Gastroesophageal sphincter (tissue), 4 donors: ENCODE data around the gene NDUFB2. TPM values are rescaled to one million over a fixed set of nuclear protein-coding genes. Genes with fewer than 3 reads are reported as not detected.

Source experiments
- ATAC-seq: fragments of 150-250 bp; one replicate; pipeline ENCODE4 v1.9.1; 2016; ENCODE audit warnings: mild to moderate bottlenecking, moderate library complexity
- H3K27ac ChIP-seq, 4 donors: fragments of 200-600 bp; sonication (generic) in 3 of 4; 1 replicate in 3 of 4; 2 replicates in 1 of 4; pipeline ENCODE4 v1.5.1; 2016 to 2019
- H3K27me3 ChIP-seq: fragments of 200-600 bp; sonication (generic); one replicate; pipeline ENCODE4 v1.5.1; 2019
- H3K36me3 ChIP-seq, 2 donors: fragments of 200-600 bp; sonication (generic); one replicate each; pipeline ENCODE4 v1.5.1; 2019; ENCODE audit warnings: control low read depth in 1 of 2
- H3K4me1 ChIP-seq, 3 donors: fragments of 200-600 bp; sonication (generic); 1 replicate in 2 of 3; 2 replicates in 1 of 3; pipeline ENCODE4 v1.5.1; 2016 to 2019; ENCODE audit warnings: control low read depth in 2 of 3
- H3K4me3 ChIP-seq, 2 donors: fragments of 200-600 bp; sonication (generic); one replicate each; pipeline ENCODE4 v1.5.1; 2019; ENCODE audit warnings: mild to moderate bottlenecking in 1 of 2, moderate library complexity in 1 of 2
- H3K9me3 ChIP-seq, 3 donors: fragments of 200-600 bp; sonication (generic); one replicate each; pipeline ENCODE4 v1.5.1; 2017 to 2019; ENCODE audit warnings: control low read depth in 2 of 3
- CTCF ChIP-seq, 4 experiments: fragments of 200-600 bp in 2 of 4; fragments of 450-650 bp in 2 of 4; sonication (generic) in 1 of 4; IDR thresholded peaks; one replicate each; pipeline ENCODE4 v1.5.1; 2017 to 2019; ENCODE audit warnings: antibody characterized with exemption in 4 of 4, mild to moderate bottlenecking in 2 of 4, moderate library complexity in 2 of 4
- EP300 ChIP-seq: sonication (generic); formaldehyde crosslinking; IDR thresholded peaks from one replicate; pipeline ENCODE4 v1.6.1; 2017; ENCODE audit warnings: antibody characterized with exemption, mild to moderate bottlenecking
- POLR2A ChIP-seq, 2 donors: fragments of 450-650 bp; IDR thresholded peaks; one replicate each; pipeline ENCODE4 v1.6.1; 2017; ENCODE audit warnings: antibody characterized with exemption in 2 of 2, mild to moderate bottlenecking in 2 of 2, moderate library complexity in 1 of 2
- POLR2AphosphoS5 ChIP-seq: sonication (generic); formaldehyde crosslinking; IDR thresholded peaks from one replicate; pipeline ENCODE4 v1.6.1; 2017; ENCODE audit warnings: antibody characterized with exemption
- WGBS, 2 donors: methylation state at CpG; one replicate each; pipeline ENCODE4 v1.1.5; 2018; ENCODE audit warnings: low coverage in 1 of 2; 5-methylcytosine and 5-hydroxymethylcytosine counted together
- total RNA-seq, 4 donors: library from RNA; depleted of rRNA; stranded (reverse); fragments of >200 nt; gene quantifications; one replicate each; pipeline ENCODE4 v1.1.0, GENCODE V29; 2016

Gene NDUFB2
- 100 to 1,000 TPM; 187 to 472 (median 345) TPM for total RNA-seq

GRCh38 chr7:140696680-140697446 is at the start of gene NDUFB2:
TSS of gene NDUFB2 (plus strand) at chr7:140696708. CDS start at chr7:140696745, 37 bp downstream.
- Histone ChIP-seq H3K4me3 (peak within 1 kb of the TSS; percentile 67 to 92), H3K4me1 (peaks cover 0 to 31% (median 21%) of the 10 kb centered on the region in 3 donors), H3K27me3 (no peaks in the 10 kb centered on the region), H3K9me3 (no peaks in the 10 kb centered on the region), H3K27ac (peak within 1 kb of the TSS; percentile 78 to 98 (median 96)), H3K36me3 (peaks cover 0 to 30% of the 10 kb centered on the region in 2 donors)
- peak; percentile 98 for ATAC-seq
- 0% methylated on average over 5 to 7 of the region's 82 CpGs for WGBS, 2 donors
- TF ChIP-seq POLR2AphosphoS5 (peak; percentile 85), CTCF (IDR thresholded peaks at IDR 0.05) (peak in 1 of 4 experiments; percentile 17), EP300 (no peak), POLR2A (IDR thresholded peaks at IDR 0.05) (peak; percentile 87 to 95)

GRCh38 chr7:140646931-140647647 is 49.4 kb upstream of the NDUFB2 start:
- peak; percentile 70 for ATAC-seq
- H3K27me3 ChIP-seq = no peaks in the 10 kb centered on the region
- H3K4me3 ChIP-seq = no peak overlapping the region
- H3K36me3 ChIP-seq = no peaks in the 10 kb centered on the region
- peaks cover 0 to 29% (median 10%) of the 10 kb centered on the region in 3 donors for H3K4me1 ChIP-seq
- peak overlapping the region in 3 of 4 donors; percentile 49 to 63 (median 62) for H3K27ac ChIP-seq
- 21 to 31% methylated on average over 4 to 5 of the region's 8 CpGs for WGBS, 2 donors
- no peaks in the 10 kb centered on the region for H3K9me3 ChIP-seq
- TF ChIP-seq CTCF (IDR thresholded peaks at IDR 0.05) = peak in 3 of 4 experiments; percentile 22 to 67 (median 64)
- no peak for TF ChIP-seq POLR2AphosphoS5

GRCh38 chr7:140649556-140650205 is 46.8 kb upstream of the NDUFB2 start:
- no peak for TF ChIP-seq CTCF (IDR thresholded peaks at IDR 0.05)
- no peak for TF ChIP-seq EP300
- TF ChIP-seq POLR2A (IDR thresholded peaks at IDR 0.05) = no peak
- no peak for TF ChIP-seq POLR2AphosphoS5
- no peaks in the 10 kb centered on the region for H3K27me3 ChIP-seq
- no peak overlapping the region for H3K4me3 ChIP-seq
- no peaks in the 10 kb centered on the region for H3K9me3 ChIP-seq
- peaks cover 0 to 28% (median 13%) of the 10 kb centered on the region in 3 donors for H3K4me1 ChIP-seq
- WGBS, 2 donors = 75 to 90% methylated on average over 2 to 3 of the region's 6 CpGs
- no peaks in the 10 kb centered on the region for H3K36me3 ChIP-seq
- no peak for ATAC-seq
- H3K27ac ChIP-seq = no peak overlapping the region

GRCh38 chr7:140650367-140650766 is 46.1 kb upstream of the NDUFB2 start:
- no peak for ATAC-seq
- Histone ChIP-seq H3K36me3 (no peaks in the 10 kb centered on the region), H3K4me1 (peaks cover 0 to 28% (median 13%) of the 10 kb centered on the region in 3 donors), H3K27me3 (no peaks in the 10 kb centered on the region), H3K27ac (no peak overlapping the region), H3K4me3 (no peak overlapping the region), H3K9me3 (no peaks in the 10 kb centered on the region)
- WGBS, 2 donors = 85 to 95% methylated on average over 7 to 12 of the region's 12 CpGs
- TF ChIP-seq EP300 = no peak
- TF ChIP-seq CTCF (IDR thresholded peaks at IDR 0.05) = no peak
- no peak for TF ChIP-seq POLR2A (IDR thresholded peaks at IDR 0.05)
- no peak for TF ChIP-seq POLR2AphosphoS5
